ENCODE results near the gene TBR1.

DNA sequence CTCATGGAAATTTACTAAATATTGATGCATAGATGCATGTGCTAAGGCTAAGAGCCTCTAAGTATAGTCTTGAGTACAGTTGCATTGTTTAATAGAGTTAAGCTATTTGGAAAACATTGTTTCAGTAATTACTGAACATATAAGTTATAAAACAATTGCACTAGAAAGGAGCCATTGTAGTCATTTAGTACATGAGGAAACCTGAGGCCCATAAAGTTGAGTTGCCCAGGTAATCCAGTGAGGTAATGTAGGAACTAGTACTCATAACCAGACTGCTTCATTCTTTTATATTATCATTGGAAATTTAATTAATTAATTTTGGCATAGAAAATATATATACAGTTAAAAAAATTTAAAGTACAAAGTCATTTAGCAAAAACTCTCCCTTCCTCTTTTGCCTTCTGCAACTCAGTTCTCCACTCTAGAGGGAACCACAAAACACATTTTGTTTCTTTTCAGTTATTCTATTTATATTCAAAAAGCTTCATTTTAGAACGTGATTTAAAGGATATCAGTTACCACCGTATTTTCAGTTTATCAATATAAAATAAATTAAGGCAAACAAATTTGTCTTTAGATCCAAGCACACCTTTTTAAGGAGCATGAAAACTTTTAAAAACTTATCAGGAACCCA is 27.8 kb upstream of the TBR1 start:
- TF ChIP-seq CTCF (IDR thresholded peaks at IDR 0.05) (no peak), TAF1 (IDR thresholded peaks at IDR 0.05; ENCODE audit: borderline replicate concordance, low read depth, low read length) (no peak), JUND (IDR thresholded peaks at IDR 0.05) (no peak)
